Panc1 (cell line): Measurements from ENCODE around the gene C17orf50. TPM values are rescaled to one million over a fixed set of nuclear protein-coding genes. Genes with fewer than 3 reads are reported as not detected.

ENCODE experiments used
- ATAC-seq: fragments of 200-7000 bp; cut with Tn5 transposase; 2 replicates; pipeline ENCODE4 v1.9.1; 2020; ENCODE audit warnings: mild to moderate bottlenecking, moderate library complexity
- BruUV-seq: library from RNA; stranded (reverse); fragments of 400-500 nt; replicated peaks from 2 replicates; lab custom pipeline; 2021; lab: Mats Ljungman, UMichigan
- CTCF ChIA-PET: fragments of 300-600 bp; sonication (Branson Sonifier 250); formaldehyde crosslinking; loops from one replicate; lab custom pipeline; 2022; ENCODE audit warnings: antibody characterized with exemption; lab: Charles Lee
- POLR2A ChIA-PET: fragments of 300-600 bp; sonication (Branson Sonifier 250); formaldehyde crosslinking; loops from one replicate; lab custom pipeline; 2022; ENCODE audit warnings: antibody characterized with exemption; lab: Charles Lee
- DNase-seq: peaks from one replicate; pipeline ENCODE4 v3.0.0-alpha.2; 2010; ENCODE audit warnings: low read depth, low spot score
- H3K27ac ChIP-seq: 2 replicates; pipeline ENCODE4 v1.5.1; 2011; ENCODE audit warnings: mild to moderate bottlenecking, low read length, inconsistent platforms
- H3K27me3 ChIP-seq: fragments of 200-500 bp; sonication (Bioruptor generic); 2 replicates; pipeline ENCODE4 v1.6.0; 2014; ENCODE audit warnings: low read length, inconsistent platforms; ENCODE audit not compliant: control insufficient read depth, insufficient read depth
- H3K36me3 ChIP-seq: fragments of 200-500 bp; sonication (Bioruptor generic); 2 replicates; pipeline ENCODE4 v1.5.1; 2014; ENCODE audit warnings: inconsistent platforms, mild to moderate bottlenecking, low read length, moderate library complexity; ENCODE audit not compliant: control insufficient read depth, insufficient read depth
- H3K4me1 ChIP-seq: 2 replicates; pipeline ENCODE4 v1.5.1; 2011; ENCODE audit warnings: inconsistent platforms, mild to moderate bottlenecking, low read length, moderate library complexity; ENCODE audit not compliant: control insufficient read depth, insufficient read depth
- H3K4me3 ChIP-seq, 2 experiments: 2 replicates each; pipeline ENCODE4 v1.5.1; 2011 to 2012; ENCODE audit warnings: low read depth in 2 of 2, low read length in 2 of 2, mild to moderate bottlenecking in 2 of 2, inconsistent platforms in 1 of 2, moderate library complexity in 1 of 2
- H3K9me3 ChIP-seq: fragments of 200-500 bp; sonication (Bioruptor generic); 2 replicates; pipeline ENCODE4 v1.5.1; 2014; ENCODE audit warnings: low read depth, mild to moderate bottlenecking, inconsistent platforms, low read length, moderate library complexity; ENCODE audit not compliant: control insufficient read depth, insufficient read depth
- POLR2AphosphoS5 ChIP-seq: IDR thresholded peaks from 2 replicates; pipeline ENCODE4 v1.6.1; 2012; ENCODE audit warnings: mild to moderate bottlenecking, low read depth, low read length, moderate library complexity
- SIN3A ChIP-seq: IDR thresholded peaks from 2 replicates; pipeline ENCODE4 v1.6.1; 2012; ENCODE audit warnings: low read depth, mild to moderate bottlenecking, low read length, moderate library complexity, borderline replicate concordance; ENCODE audit not compliant: insufficient read depth
- TCF7L2 ChIP-seq: IDR thresholded peaks from 2 replicates; pipeline ENCODE4 v1.6.1; 2011; ENCODE audit warnings: mild to moderate bottlenecking, low read depth, low read length, inconsistent platforms
- in situ Hi-C: cut with HindIII; loops from 2 replicates; pipeline ENCODE4 v1.10.0; 2016; ENCODE audit warnings: low sequenced_read_pairs, low pct_unique_long_range_greater_than_20kb
- intact Hi-C: fragments of 100-400 bp; cut with micrococcal nuclease; formaldehyde crosslinking; loops from one replicate; pipeline ENCODE4 v1.10.0; 2022; ENCODE audit not compliant: unreplicated experiment
- total RNA-seq: library from RNA; stranded (reverse); gene quantifications from one replicate; pipeline ENCODE4 v1.2.1, GENCODE V29; 2021; ENCODE audit not compliant: unreplicated experiment
- TF ChIP-seq, protein P1 (sequence below), 2 experiments: IDR thresholded peaks; 2 replicates each; pipeline ENCODE4 v1.6.1; 2011 to 2012; ENCODE audit warnings: low read depth in 2 of 2, control low read depth in 1 of 2, low read length in 1 of 2, mild to moderate bottlenecking in 1 of 2, moderate library complexity in 1 of 2; ENCODE audit not compliant: insufficient read depth in 1 of 2
- TF ChIP-seq, protein P2 (sequence below): fragments of 450-650 bp; IDR thresholded peaks from 2 replicates; pipeline ENCODE4 v1.5.1; 2017; ENCODE audit warnings: mild to moderate bottlenecking

The C17orf50 gene
- total RNA-seq, 1 experiment from 2014 or later, result not detected

DNA sequence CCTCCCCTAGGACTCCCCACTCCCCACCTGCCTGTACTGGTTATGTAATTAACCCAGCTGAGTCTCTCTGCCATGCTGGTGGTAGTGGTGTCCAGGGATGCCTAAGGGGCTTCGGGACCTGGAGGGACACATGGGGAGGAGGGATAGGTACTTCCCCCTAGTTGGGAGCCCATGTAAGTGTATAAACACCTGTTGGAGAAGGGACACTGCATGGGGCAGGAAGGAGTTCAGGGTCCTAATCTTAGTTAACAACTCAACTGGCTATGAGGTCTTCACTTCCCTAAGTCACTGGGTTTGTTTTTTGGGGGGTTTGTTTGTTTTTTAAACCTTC, 27.9 kb upstream of the C17orf50 start:
- TF ChIP-seq, protein P1, sequence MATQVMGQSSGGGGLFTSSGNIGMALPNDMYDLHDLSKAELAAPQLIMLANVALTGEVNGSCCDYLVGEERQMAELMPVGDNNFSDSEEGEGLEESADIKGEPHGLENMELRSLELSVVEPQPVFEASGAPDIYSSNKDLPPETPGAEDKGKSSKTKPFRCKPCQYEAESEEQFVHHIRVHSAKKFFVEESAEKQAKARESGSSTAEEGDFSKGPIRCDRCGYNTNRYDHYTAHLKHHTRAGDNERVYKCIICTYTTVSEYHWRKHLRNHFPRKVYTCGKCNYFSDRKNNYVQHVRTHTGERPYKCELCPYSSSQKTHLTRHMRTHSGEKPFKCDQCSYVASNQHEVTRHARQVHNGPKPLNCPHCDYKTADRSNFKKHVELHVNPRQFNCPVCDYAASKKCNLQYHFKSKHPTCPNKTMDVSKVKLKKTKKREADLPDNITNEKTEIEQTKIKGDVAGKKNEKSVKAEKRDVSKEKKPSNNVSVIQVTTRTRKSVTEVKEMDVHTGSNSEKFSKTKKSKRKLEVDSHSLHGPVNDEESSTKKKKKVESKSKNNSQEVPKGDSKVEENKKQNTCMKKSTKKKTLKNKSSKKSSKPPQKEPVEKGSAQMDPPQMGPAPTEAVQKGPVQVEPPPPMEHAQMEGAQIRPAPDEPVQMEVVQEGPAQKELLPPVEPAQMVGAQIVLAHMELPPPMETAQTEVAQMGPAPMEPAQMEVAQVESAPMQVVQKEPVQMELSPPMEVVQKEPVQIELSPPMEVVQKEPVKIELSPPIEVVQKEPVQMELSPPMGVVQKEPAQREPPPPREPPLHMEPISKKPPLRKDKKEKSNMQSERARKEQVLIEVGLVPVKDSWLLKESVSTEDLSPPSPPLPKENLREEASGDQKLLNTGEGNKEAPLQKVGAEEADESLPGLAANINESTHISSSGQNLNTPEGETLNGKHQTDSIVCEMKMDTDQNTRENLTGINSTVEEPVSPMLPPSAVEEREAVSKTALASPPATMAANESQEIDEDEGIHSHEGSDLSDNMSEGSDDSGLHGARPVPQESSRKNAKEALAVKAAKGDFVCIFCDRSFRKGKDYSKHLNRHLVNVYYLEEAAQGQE (IDR thresholded peaks at IDR 0.05; ENCODE audit: insufficient read depth in 1 of 2, low read depth in 2 of 2, low read length in 1 of 2), result no peak
- TF ChIP-seq TCF7L2 (no peak), POLR2AphosphoS5 (no peak), SIN3A (no peak)

DNA sequence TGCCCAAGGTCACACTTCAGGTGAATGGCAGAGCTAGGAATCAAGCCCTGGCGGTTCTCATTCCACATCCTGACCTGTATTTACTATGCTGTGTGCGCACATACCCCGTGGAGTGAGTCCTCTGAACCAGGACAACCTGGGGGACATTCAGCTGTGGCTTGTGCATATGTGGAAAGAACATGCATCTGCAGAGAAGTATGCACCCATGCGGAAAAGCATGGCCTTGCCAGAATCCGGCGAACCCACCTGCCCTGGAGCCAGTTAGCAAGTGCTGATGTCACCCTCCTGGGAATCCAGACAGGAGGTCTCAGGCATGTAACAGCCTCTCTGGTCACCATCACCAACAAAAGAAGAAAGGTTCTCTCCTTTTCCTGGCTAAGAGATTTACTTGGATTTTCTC, 27.3 kb upstream of the C17orf50 start:
- POLR2A ChIA-PET, result no interaction called here
- no peak for TF ChIP-seq SIN3A
- TF ChIP-seq POLR2AphosphoS5, result no peak
- TF ChIP-seq TCF7L2, result no peak
- in situ Hi-C loops, result no loop called here

More for the DNA sequence above, 27.9 kb upstream of the C17orf50 start:
- ChIA-PET CTCF (interaction anchor here (0.6 kb wide), 1 partner anchor 30 kb away, joined by 4 read pairs; no protein-coding TSS in a partner anchor), POLR2A (no interaction called here)
- no TSS peak for BruUV-seq
- Histone ChIP-seq H3K27ac (no peak overlapping the region), H3K27me3 (no peaks in the 10 kb centered on the region), H3K9me3 (no peaks in the 10 kb centered on the region), H3K36me3 (no peaks in the 10 kb centered on the region), H3K4me3 (no peak overlapping the region), H3K4me1 (peaks cover 7% of the 10 kb centered on the region; the same call in 1 of the 2 replicates)
- no peak for ATAC-seq
- intact Hi-C loops, result no loop called here
- in situ Hi-C loops, result no loop called here
- no peak for DNase-seq

DNA sequence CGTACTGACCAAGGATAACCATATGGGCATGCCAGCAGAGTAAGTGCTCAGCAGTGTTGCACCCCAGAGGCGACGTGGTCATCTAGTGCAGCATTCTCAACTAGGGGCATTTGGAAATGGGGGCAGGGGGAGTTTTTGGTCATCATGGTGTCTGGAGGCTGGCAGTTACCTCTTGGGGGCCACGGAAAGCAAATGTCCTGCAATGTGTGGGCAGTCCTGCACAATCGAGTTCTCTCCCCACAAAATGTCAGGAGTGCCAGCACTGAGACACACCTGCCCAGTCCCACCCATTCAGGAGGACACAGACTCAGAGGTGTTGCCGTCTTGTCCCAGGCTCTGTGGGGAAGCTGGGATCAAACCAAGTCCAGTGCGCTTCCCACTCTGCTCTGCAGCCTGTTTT, 26.3 kb upstream of the C17orf50 start:
- TF ChIP-seq, protein P1 (IDR thresholded peaks at IDR 0.05; ENCODE audit: insufficient read depth in 1 of 2, low read depth in 2 of 2, low read length in 1 of 2), result no peak
- TF ChIP-seq POLR2AphosphoS5, result no peak
- TF ChIP-seq SIN3A, result no peak
- TF ChIP-seq, protein P2, sequence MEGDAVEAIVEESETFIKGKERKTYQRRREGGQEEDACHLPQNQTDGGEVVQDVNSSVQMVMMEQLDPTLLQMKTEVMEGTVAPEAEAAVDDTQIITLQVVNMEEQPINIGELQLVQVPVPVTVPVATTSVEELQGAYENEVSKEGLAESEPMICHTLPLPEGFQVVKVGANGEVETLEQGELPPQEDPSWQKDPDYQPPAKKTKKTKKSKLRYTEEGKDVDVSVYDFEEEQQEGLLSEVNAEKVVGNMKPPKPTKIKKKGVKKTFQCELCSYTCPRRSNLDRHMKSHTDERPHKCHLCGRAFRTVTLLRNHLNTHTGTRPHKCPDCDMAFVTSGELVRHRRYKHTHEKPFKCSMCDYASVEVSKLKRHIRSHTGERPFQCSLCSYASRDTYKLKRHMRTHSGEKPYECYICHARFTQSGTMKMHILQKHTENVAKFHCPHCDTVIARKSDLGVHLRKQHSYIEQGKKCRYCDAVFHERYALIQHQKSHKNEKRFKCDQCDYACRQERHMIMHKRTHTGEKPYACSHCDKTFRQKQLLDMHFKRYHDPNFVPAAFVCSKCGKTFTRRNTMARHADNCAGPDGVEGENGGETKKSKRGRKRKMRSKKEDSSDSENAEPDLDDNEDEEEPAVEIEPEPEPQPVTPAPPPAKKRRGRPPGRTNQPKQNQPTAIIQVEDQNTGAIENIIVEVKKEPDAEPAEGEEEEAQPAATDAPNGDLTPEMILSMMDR, result no peak
- TF ChIP-seq TCF7L2, result no peak
- CTCF ChIA-PET, result no interaction called here
- in situ Hi-C loops, result no loop called here

More for the DNA sequence above, 27.3 kb upstream of the C17orf50 start:
- H3K4me1 ChIP-seq, result peaks cover 7% of the 10 kb centered on the region; the same call in 1 of the 2 replicates
- no peaks in the 10 kb centered on the region for H3K36me3 ChIP-seq
- DNase-seq (no peak), ATAC-seq (no peak)
- no TSS peak for BruUV-seq
- no peaks in the 10 kb centered on the region for H3K9me3 ChIP-seq
- CTCF ChIA-PET, result no interaction called here
- no peak overlapping the region for H3K4me3 ChIP-seq
- no peaks in the 10 kb centered on the region for H3K27me3 ChIP-seq
- H3K27ac ChIP-seq, result no peak overlapping the region
- intact Hi-C loops, result no loop called here

More for the DNA sequence above, 26.3 kb upstream of the C17orf50 start:
- Histone ChIP-seq H3K9me3 (no peaks in the 10 kb centered on the region), H3K4me1 (peaks cover 7% of the 10 kb centered on the region; the same call in 1 of the 2 replicates), H3K4me3 (no peak overlapping the region), H3K36me3 (no peaks in the 10 kb centered on the region), H3K27ac (no peak overlapping the region), H3K27me3 (no peaks in the 10 kb centered on the region)
- POLR2A ChIA-PET, result no interaction called here
- ATAC-seq (no peak), DNase-seq (no peak)
- intact Hi-C loops, result no loop called here
- BruUV-seq, result no TSS peak
